PC-3 (cell line): ENCODE data around the gene GAA. TPM values are rescaled to one million over a fixed set of nuclear protein-coding genes. Genes with fewer than 3 reads are reported as not detected.

Source experiments
- ATAC-seq: fragments of 200-7000 bp; cut with Tn5 transposase; 2 replicates; pipeline ENCODE4 v1.9.1; 2020; ENCODE audit warnings: mild to moderate bottlenecking, moderate library complexity
- BruUV-seq: library from RNA; stranded (reverse); fragments of 400-500 nt; replicated peaks from 2 replicates; lab custom pipeline; 2021; lab: Mats Ljungman, UMichigan
- CTCF ChIA-PET: fragments of 300-600 bp; sonication (Branson Sonifier 250); formaldehyde crosslinking; loops from one replicate; lab custom pipeline; 2022; ENCODE audit warnings: antibody characterized with exemption; lab: Charles Lee
- POLR2A ChIA-PET: fragments of 300-600 bp; sonication (Branson Sonifier 250); formaldehyde crosslinking; loops from one replicate; lab custom pipeline; 2022; ENCODE audit warnings: antibody characterized with exemption; ENCODE audit not compliant: unreplicated experiment; lab: Charles Lee
- DNase-seq: peaks from one replicate; pipeline ENCODE4 v3.0.0-alpha.2; 2015
- H2AFZ ChIP-seq: fragments of 300-600 bp; sonication (generic); 2 replicates; pipeline ENCODE4 v1.6.0; 2016; ENCODE audit warnings: antibody characterized with exemption, low read length
- H3F3A ChIP-seq: fragments of 300-600 bp; sonication (generic); one replicate; pipeline ENCODE4 v1.6.0; 2017; ENCODE audit warnings: antibody characterized with exemption, low read length, control low read depth, mild to moderate bottlenecking; ENCODE audit not compliant: unreplicated experiment
- H3K27ac ChIP-seq: fragments of 300-600 bp; sonication (generic); 2 replicates; pipeline ENCODE4 v1.5.1; 2016; ENCODE audit warnings: mild to moderate bottlenecking, low read length
- H3K27me3 ChIP-seq: fragments of 300-600 bp; sonication (generic); 2 replicates; pipeline ENCODE4 v1.6.1; 2016; ENCODE audit warnings: low read length, mixed read lengths
- H3K36me3 ChIP-seq: fragments of 300-600 bp; sonication (generic); 2 replicates; pipeline ENCODE4 v1.6.1; 2016; ENCODE audit warnings: low read depth, mixed run types, low read length, mixed read lengths
- H3K4me1 ChIP-seq: fragments of 300-600 bp; sonication (generic); 2 replicates; pipeline ENCODE4 v1.5.1; 2016; ENCODE audit warnings: low read length; ENCODE audit not compliant: insufficient read depth
- H3K4me2 ChIP-seq: fragments of 300-600 bp; sonication (generic); 2 replicates; pipeline ENCODE4 v1.6.0; 2016; ENCODE audit warnings: low read length
- H3K4me3 ChIP-seq: fragments of 300-600 bp; sonication (generic); 2 replicates; pipeline ENCODE4 v1.5.1; 2016; ENCODE audit warnings: mild to moderate bottlenecking, low read length, mixed read lengths
- H3K79me2 ChIP-seq: fragments of 300-600 bp; sonication (generic); 2 replicates; pipeline ENCODE4 v1.6.1; 2017; ENCODE audit warnings: low read length, mixed read lengths
- H3K9ac ChIP-seq: fragments of 300-600 bp; sonication (generic); 2 replicates; pipeline ENCODE4 v1.6.0; 2016; ENCODE audit warnings: mild to moderate bottlenecking, low read length
- H3K9me2 ChIP-seq: fragments of 300-600 bp; sonication (generic); replicated peaks from 2 replicates; pipeline ENCODE4 v1.6.1; 2016; ENCODE audit warnings: mixed run types, low read length, mixed read lengths
- H3K9me3 ChIP-seq: fragments of 300-600 bp; sonication (generic); 2 replicates; pipeline ENCODE4 v1.6.1; 2016; ENCODE audit warnings: low read length, mixed read lengths
- H4K20me1 ChIP-seq: fragments of 300-600 bp; sonication (generic); 2 replicates; pipeline ENCODE4 v1.6.1; 2016; ENCODE audit warnings: low read length, mixed read lengths
- EZH2 ChIP-seq: fragments of 300-600 bp; sonication (generic); IDR thresholded peaks from one replicate; pipeline ENCODE4 v1.6.1; 2017; ENCODE audit warnings: antibody characterized with exemption, mild to moderate bottlenecking, low read length; ENCODE audit not compliant: unreplicated experiment
- EZH2phosphoT487 ChIP-seq: fragments of 300-600 bp; sonication (generic); IDR thresholded peaks from 2 replicates; pipeline ENCODE4 v1.6.1; 2018; ENCODE audit warnings: mild to moderate bottlenecking, antibody characterized with exemption, low read length, borderline replicate concordance
- intact Hi-C: fragments of 100-400 bp; cut with micrococcal nuclease; formaldehyde crosslinking; loops from 2 replicates; pipeline ENCODE4 v1.9.0; 2023
- total RNA-seq: library from RNA; depleted of rRNA; stranded (reverse); fragments of >200 nt; gene quantifications from 2 replicates; pipeline ENCODE4 v1.2.3, GENCODE V29; 2014
- TF ChIP-seq, protein P1 (sequence below): fragments of 300-600 bp; sonication (generic); conservative IDR thresholded peaks from 2 replicates; pipeline ENCODE4 v1.5.1; 2017; ENCODE audit warnings: antibody characterized with exemption, low read depth, mild to moderate bottlenecking, low read length

Gene GAA
- total RNA-seq, 1 experiment from 2014 or later: 76.2 TPM

- Histone ChIP-seq H3K27ac (no peak overlapping the region), H3K36me3 (no peaks in the 10 kb centered on the region), H3K9me2 (no peaks in the 10 kb centered on the region), H3K27me3 (no peaks in the 10 kb centered on the region), H3K4me1 (no peaks in the 10 kb centered on the region), H2AFZ (no peak overlapping the region), H4K20me1 (no peaks in the 10 kb centered on the region), H3K4me2 (no peak overlapping the region), H3K9me3 (no peaks in the 10 kb centered on the region), H3K79me2 (no peaks in the 10 kb centered on the region), H3F3A (no peaks in the 10 kb centered on the region), H3K9ac (no peak overlapping the region), H3K4me3 (no peak overlapping the region)
- TF ChIP-seq EZH2 (no peak), EZH2phosphoT487 (no peak)
- TF ChIP-seq, protein P1, sequence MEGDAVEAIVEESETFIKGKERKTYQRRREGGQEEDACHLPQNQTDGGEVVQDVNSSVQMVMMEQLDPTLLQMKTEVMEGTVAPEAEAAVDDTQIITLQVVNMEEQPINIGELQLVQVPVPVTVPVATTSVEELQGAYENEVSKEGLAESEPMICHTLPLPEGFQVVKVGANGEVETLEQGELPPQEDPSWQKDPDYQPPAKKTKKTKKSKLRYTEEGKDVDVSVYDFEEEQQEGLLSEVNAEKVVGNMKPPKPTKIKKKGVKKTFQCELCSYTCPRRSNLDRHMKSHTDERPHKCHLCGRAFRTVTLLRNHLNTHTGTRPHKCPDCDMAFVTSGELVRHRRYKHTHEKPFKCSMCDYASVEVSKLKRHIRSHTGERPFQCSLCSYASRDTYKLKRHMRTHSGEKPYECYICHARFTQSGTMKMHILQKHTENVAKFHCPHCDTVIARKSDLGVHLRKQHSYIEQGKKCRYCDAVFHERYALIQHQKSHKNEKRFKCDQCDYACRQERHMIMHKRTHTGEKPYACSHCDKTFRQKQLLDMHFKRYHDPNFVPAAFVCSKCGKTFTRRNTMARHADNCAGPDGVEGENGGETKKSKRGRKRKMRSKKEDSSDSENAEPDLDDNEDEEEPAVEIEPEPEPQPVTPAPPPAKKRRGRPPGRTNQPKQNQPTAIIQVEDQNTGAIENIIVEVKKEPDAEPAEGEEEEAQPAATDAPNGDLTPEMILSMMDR: no peak
- POLR2A ChIA-PET: interaction anchor here (0.7 kb wide), 2 partner anchors 14 to 109 kb away, joined by 3 to 22 read pairs; no protein-coding TSS in a partner anchor
- intact Hi-C loops: no loop called here
- no peak for ATAC-seq
- CTCF ChIA-PET: no interaction called here
- DNase-seq: no peak
- BruUV-seq: no TSS peak
Measured at GRCh38 chr17:80115159-80115558, 13.8 kb downstream of the GAA start.

GRCh38 chr17:80116276-80116920 lies 15.0 kb downstream of the GAA start:
- no peak overlapping the region for H3K4me2 ChIP-seq

More at GRCh38 chr17:80116276-80116920, 15.0 kb downstream of the GAA start:
- CTCF ChIA-PET: no interaction called here
- no peaks in the 10 kb centered on the region for H3K27me3 ChIP-seq
- DNase-seq: no peak
- H3K9me2 ChIP-seq: no peaks in the 10 kb centered on the region
- no peak overlapping the region for H2AFZ ChIP-seq
- POLR2A ChIA-PET: no interaction called here
- H3K9ac ChIP-seq: no peak overlapping the region
- BruUV-seq: no TSS peak
- H4K20me1 ChIP-seq: no peaks in the 10 kb centered on the region
- intact Hi-C loops: no loop called here
- H3K27ac ChIP-seq: no peak overlapping the region
- H3F3A ChIP-seq: no peaks in the 10 kb centered on the region
- no peak for ATAC-seq
- no peaks in the 10 kb centered on the region for H3K9me3 ChIP-seq
- H3K4me3 ChIP-seq: no peak overlapping the region
- TF ChIP-seq EZH2 (no peak), EZH2phosphoT487 (no peak)
- TF ChIP-seq, protein P1: no peak
- no peaks in the 10 kb centered on the region for H3K36me3 ChIP-seq
- H3K4me1 ChIP-seq: no peaks in the 10 kb centered on the region
- no peaks in the 10 kb centered on the region for H3K79me2 ChIP-seq
